NCI-H82 treated with DMSO at 0.1 percent for 48 hours (cell line): ENCODE measurements around the gene DAB2IP.

Source experiments
- DNase-seq: peaks from one replicate; lab custom pipeline; 2025; ENCODE audit not compliant: unreplicated experiment; lab: John Stamatoyannopoulos, UW

Gene DAB2IP

GRCh38 chr9:121662359-121662758, 10.9 kb downstream of the DAB2IP start:
- no peak for DNase-seq

- no peak for DNase-seq
Measured at GRCh38 chr9:121662891-121663580, 11.6 kb downstream of the DAB2IP start.

- DNase-seq, result no peak
Measured at GRCh38 chr9:121663591-121663990, 12.2 kb downstream of the DAB2IP start.

- no peak for DNase-seq
Measured at GRCh38 chr9:121666294-121666693, 14.9 kb downstream of the DAB2IP start.

GRCh38 chr9:121667214-121667613, 15.8 kb downstream of the DAB2IP start:
- no peak for DNase-seq

- DNase-seq, result no peak
Measured at GRCh38 chr9:121667890-121668289, 16.5 kb downstream of the DAB2IP start.

GRCh38 chr9:121670431-121670830, 19.0 kb downstream of the DAB2IP start:
- DNase-seq, result no peak

- no peak for DNase-seq
Measured at GRCh38 chr9:121671612-121672155, 20.2 kb downstream of the DAB2IP start.

GRCh38 chr9:121672213-121672612, 20.8 kb downstream of the DAB2IP start:
- no peak for DNase-seq

- no peak for DNase-seq
Measured at GRCh38 chr9:121672986-121673385, 21.6 kb downstream of the DAB2IP start.

GRCh38 chr9:121673576-121673975, 22.1 kb downstream of the DAB2IP start:
- DNase-seq, result no peak

GRCh38 chr9:121674017-121674416, 22.6 kb downstream of the DAB2IP start:
- DNase-seq, result no peak

- no peak for DNase-seq
Measured at GRCh38 chr9:121674952-121675351, 23.5 kb downstream of the DAB2IP start.

GRCh38 chr9:121675381-121675780, 23.9 kb downstream of the DAB2IP start:
- DNase-seq, result no peak

GRCh38 chr9:121675969-121676822, 24.8 kb downstream of the DAB2IP start:
- no peak for DNase-seq

- DNase-seq, result no peak
Measured at GRCh38 chr9:121676926-121677325, 25.5 kb downstream of the DAB2IP start.

- no peak for DNase-seq
Measured at GRCh38 chr9:121678501-121679022, 27.1 kb downstream of the DAB2IP start.

GRCh38 chr9:121679901-121680635, 28.6 kb downstream of the DAB2IP start:
- DNase-seq, result no peak

GRCh38 chr9:121681404-121681803, 30.0 kb downstream of the DAB2IP start:
- no peak for DNase-seq

GRCh38 chr9:121682201-121682600, 30.8 kb downstream of the DAB2IP start:
- DNase-seq, result no peak

- no peak for DNase-seq
Measured at GRCh38 chr9:121682926-121683515, 31.6 kb downstream of the DAB2IP start.
